SK-N-SH (cell line): Measurements from ENCODE around the gene PHTF1.

Experiments
- CTCF ChIP-seq: fragments of 200-600 bp; sonication (generic); IDR thresholded peaks from 2 replicates; pipeline ENCODE4 v1.6.1; 2017; ENCODE audit warnings: antibody characterized with exemption, mild to moderate bottlenecking, moderate library complexity
- ELF1 ChIP-seq: IDR thresholded peaks from 2 replicates; pipeline ENCODE4 v1.4.0; 2012
- JUND ChIP-seq: IDR thresholded peaks from 2 replicates; pipeline ENCODE4 v1.4.0; 2012

GRCh38 chr1:113684153-113684541, 75.1 kb downstream of the PHTF1 start:
- no peak for TF ChIP-seq JUND
- TF ChIP-seq CTCF = no peak
- no peak for TF ChIP-seq ELF1
